HL-60 (cell line): ENCODE results near the gene HBG1.
"Not testable (repeated sequence)": the region's sequence is repeated elsewhere in the genome, so short reads cannot be mapped to it uniquely, and the experiment has no call there.

Experiments used
- DNase-seq, 2 experiments: peaks; one replicate each; pipeline ENCODE4 v3.0.0-alpha.2; 2010 to 2020; ENCODE audit warnings: low read depth in 1 of 2, low spot score in 1 of 2
- H3K27ac ChIP-seq: fragments of 250-450 bp; sonication (Bioruptor Pico); replicated peaks from 2 replicates; pipeline ENCODE4 v1.5.1; 2020; ENCODE audit warnings: mild to moderate bottlenecking, moderate library complexity
- H3K27me3 ChIP-seq: fragments of 250-450 bp; sonication (Bioruptor Pico); 2 replicates; pipeline ENCODE4 v1.5.1; 2021; ENCODE audit warnings: mild to moderate bottlenecking, moderate library complexity; ENCODE audit not compliant: insufficient read depth, poor library complexity, severe bottlenecking
- H3K4me3 ChIP-seq: replicated peaks from 2 replicates; pipeline ENCODE4 v1.5.1; 2011; ENCODE audit warnings: mild to moderate bottlenecking, control low read depth, low read length; ENCODE audit not compliant: insufficient read depth
- GABPA ChIP-seq: IDR thresholded peaks from 2 replicates; pipeline ENCODE4 v1.6.1; 2012; ENCODE audit warnings: low read depth
- POLR2AphosphoS5 ChIP-seq: IDR thresholded peaks from 2 replicates; pipeline ENCODE4 v1.6.1; 2012; ENCODE audit warnings: low read depth
- SPI1 ChIP-seq: IDR thresholded peaks from 2 replicates; pipeline ENCODE4 v1.6.1; 2012; ENCODE audit warnings: low read depth, mild to moderate bottlenecking, borderline replicate concordance
- TF ChIP-seq, protein P1 (sequence below): IDR thresholded peaks from one replicate; pipeline ENCODE4 v1.5.1; 2011; ENCODE audit warnings: low read length, control low read depth, inconsistent platforms; ENCODE audit not compliant: insufficient read depth
- TF ChIP-seq, protein P2 (sequence below): IDR thresholded peaks from 2 replicates; pipeline ENCODE4 v1.6.1; 2012; ENCODE audit warnings: low read depth; ENCODE audit not compliant: insufficient replicate concordance

Gene HBG1

DNA sequence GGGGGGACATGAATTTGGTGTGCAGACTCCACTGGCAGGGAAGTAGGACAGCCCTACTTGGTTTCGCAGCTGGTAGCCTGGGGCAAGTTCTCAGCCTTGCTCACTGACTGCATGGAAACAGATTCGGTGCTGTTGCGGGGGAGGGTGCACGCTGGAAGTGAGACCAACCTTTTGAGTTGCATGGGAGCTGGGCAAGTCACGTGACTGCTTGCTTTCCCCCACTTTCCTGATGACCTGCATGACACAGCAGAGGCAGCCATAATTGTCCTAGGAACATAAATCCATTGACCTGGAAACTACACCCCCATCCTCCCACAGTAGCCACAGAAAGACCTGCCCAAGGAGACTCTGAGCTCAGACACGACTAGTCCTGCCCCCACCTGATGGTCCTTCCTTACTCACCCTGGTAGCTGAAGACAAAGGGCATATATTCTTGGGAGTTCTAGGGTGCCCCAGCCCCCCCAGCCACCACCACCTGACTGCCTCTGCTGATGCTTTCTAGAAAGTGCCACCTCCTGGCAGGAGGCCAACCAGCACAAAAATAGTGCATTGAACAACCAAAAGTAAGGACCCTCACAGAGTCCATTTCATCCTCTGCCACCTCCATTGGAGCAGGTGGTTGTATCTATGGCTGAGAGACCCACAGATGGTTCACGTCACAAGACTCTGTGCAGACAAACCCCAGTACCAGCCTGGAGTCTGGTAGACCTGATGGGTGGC, 9.0 kb upstream of the HBG1 start:
- TF ChIP-seq GABPA: no peak
- TF ChIP-seq, protein P1, sequence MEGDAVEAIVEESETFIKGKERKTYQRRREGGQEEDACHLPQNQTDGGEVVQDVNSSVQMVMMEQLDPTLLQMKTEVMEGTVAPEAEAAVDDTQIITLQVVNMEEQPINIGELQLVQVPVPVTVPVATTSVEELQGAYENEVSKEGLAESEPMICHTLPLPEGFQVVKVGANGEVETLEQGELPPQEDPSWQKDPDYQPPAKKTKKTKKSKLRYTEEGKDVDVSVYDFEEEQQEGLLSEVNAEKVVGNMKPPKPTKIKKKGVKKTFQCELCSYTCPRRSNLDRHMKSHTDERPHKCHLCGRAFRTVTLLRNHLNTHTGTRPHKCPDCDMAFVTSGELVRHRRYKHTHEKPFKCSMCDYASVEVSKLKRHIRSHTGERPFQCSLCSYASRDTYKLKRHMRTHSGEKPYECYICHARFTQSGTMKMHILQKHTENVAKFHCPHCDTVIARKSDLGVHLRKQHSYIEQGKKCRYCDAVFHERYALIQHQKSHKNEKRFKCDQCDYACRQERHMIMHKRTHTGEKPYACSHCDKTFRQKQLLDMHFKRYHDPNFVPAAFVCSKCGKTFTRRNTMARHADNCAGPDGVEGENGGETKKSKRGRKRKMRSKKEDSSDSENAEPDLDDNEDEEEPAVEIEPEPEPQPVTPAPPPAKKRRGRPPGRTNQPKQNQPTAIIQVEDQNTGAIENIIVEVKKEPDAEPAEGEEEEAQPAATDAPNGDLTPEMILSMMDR: no peak
- no peak for TF ChIP-seq SPI1
- TF ChIP-seq POLR2AphosphoS5: no peak
- Histone ChIP-seq H3K4me3 (no peak overlapping the region), H3K27ac (no peak overlapping the region), H3K27me3 (no peaks in the 10 kb centered on the region)
- no peak for DNase-seq

DNA sequence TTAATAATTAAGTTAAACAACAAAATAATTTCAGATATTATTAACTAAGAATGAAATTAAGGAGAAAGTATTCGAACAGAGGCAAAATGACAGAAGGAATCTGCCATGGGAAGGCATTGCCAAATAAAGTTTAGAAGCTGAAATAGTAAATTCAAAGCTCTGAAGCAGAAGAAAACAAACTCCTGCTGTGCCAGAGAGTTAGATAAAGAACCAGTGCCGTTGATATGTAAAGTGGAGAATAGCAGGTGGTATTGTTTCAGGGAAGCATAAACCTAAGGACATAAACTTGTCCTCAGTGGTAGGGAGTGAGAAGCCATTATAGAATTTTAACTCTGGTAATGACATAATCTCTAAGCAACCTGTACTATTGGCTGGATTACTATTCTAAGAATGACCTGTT, 7.6 kb upstream of the HBG1 start:
- Histone ChIP-seq H3K4me3 (no peak overlapping the region), H3K27me3 (no peaks in the 10 kb centered on the region), H3K27ac (no peak overlapping the region)
- no peak for DNase-seq
- TF ChIP-seq POLR2AphosphoS5 (no peak), GABPA (no peak), SPI1 (no peak)
- TF ChIP-seq, protein P1: no peak
- TF ChIP-seq, protein P2, sequence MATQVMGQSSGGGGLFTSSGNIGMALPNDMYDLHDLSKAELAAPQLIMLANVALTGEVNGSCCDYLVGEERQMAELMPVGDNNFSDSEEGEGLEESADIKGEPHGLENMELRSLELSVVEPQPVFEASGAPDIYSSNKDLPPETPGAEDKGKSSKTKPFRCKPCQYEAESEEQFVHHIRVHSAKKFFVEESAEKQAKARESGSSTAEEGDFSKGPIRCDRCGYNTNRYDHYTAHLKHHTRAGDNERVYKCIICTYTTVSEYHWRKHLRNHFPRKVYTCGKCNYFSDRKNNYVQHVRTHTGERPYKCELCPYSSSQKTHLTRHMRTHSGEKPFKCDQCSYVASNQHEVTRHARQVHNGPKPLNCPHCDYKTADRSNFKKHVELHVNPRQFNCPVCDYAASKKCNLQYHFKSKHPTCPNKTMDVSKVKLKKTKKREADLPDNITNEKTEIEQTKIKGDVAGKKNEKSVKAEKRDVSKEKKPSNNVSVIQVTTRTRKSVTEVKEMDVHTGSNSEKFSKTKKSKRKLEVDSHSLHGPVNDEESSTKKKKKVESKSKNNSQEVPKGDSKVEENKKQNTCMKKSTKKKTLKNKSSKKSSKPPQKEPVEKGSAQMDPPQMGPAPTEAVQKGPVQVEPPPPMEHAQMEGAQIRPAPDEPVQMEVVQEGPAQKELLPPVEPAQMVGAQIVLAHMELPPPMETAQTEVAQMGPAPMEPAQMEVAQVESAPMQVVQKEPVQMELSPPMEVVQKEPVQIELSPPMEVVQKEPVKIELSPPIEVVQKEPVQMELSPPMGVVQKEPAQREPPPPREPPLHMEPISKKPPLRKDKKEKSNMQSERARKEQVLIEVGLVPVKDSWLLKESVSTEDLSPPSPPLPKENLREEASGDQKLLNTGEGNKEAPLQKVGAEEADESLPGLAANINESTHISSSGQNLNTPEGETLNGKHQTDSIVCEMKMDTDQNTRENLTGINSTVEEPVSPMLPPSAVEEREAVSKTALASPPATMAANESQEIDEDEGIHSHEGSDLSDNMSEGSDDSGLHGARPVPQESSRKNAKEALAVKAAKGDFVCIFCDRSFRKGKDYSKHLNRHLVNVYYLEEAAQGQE: no peak

DNA sequence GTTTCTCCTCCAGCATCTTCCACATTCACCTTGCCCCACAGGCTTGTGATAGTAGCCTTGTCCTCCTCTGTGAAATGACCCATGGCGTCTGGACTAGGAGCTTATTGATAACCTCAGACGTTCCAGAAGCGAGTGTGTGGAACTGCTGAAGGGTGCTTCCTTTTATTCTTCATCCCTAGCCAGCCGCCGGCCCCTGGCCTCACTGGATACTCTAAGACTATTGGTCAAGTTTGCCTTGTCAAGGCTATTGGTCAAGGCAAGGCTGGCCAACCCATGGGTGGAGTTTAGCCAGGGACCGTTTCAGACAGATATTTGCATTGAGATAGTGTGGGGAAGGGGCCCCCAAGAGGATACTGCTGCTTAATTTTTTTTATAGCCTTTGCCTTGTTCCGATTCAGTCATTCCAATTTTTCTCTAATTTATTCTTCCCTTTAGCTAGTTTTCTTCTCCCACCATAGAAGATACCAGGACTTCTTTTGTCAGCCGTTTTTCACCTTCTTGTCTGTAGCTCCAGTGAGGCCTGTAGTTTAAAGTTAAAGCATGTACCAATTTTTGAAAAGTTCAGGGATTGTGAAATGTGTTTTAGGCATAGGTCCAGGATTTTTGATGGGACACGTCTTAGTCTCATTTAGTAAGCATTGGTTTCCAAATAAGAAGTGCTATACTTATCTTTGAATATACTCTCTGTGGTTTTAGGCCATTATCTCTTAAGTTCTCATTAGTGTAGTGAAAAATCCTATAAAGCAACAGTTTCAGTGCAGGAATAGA, 5.2 kb upstream of the HBG1 start, which contains the start of gene HBG2:
TSS of gene HBG2 (minus strand) at position 136 of the 768 bp plus-strand sequence. CDS start at position 83, 53 bp downstream.
- H3K4me3 ChIP-seq, H3K27ac ChIP-seq, DNase-seq, H3K27me3 ChIP-seq: not testable (repeated sequence)

DNA sequence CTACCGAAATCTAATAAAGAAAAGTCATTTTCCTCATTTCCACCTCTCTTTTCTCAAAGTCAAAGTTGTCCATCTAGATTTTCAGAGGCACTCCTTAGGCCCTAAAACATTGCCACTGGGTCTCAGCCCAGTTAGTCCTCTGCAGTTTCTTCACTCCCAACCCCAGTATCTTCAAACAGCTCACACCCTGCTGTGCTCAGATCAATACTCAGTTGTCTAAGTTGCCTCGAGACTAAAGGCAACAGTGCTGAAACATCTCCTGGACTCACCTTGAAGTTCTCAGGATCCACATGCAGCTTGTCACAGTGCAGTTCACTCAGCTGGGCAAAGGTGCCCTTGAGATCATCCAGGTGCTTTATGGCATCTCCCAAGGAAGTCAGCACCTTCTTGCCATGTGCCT, 4.4 kb upstream of the HBG1 start:
- DNase-seq, H3K4me3 ChIP-seq: not testable (repeated sequence)

DNA sequence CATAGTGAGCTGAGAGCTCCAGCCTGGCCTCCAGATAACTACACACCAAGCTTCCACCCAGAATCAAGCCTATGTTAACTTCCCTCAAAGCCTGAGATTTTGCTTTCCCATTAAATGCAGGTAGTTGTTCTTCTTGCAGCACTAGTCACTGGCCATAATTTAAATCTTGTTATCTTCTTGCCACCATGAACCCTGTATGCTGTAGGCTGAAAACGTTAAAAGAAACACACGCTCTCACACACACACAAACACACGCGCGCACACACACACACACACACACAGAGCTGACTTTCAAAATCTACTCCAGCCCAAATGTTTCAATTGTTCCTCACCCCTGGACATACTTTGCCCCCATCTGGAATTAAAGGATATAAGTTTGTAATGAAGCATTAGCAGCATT, 3.8 kb upstream of the HBG1 start:
- H3K27ac ChIP-seq, DNase-seq, H3K4me3 ChIP-seq: not testable (repeated sequence)

More for the DNA sequence above, 4.4 kb upstream of the HBG1 start:
- not testable (repeated sequence) for H3K27ac ChIP-seq, H3K27me3 ChIP-seq

DNA sequence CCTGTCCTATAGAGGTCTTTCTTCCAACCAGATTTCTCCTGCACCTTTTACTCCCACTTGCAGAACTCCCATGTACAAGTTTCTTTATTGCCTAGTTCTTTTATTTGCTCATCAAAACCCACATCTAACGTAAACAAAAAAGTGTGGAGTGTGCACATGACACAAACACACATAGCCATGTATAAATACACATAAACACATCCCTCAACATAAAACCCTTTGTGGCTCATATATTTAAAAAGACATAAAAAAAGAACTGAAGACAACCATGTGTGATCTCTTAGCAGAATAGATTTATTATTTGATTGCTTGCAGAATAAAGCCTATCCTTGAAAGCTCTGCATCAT, 3.2 kb upstream of the HBG1 start:
- Histone ChIP-seq H3K27me3 (no peaks in the 10 kb centered on the region), H3K27ac (no peak overlapping the region), H3K4me3 (no peak overlapping the region)
- DNase-seq: no peak
- TF ChIP-seq, protein P2: no peak
- TF ChIP-seq, protein P1: no peak
- no peak for TF ChIP-seq POLR2AphosphoS5
- no peak for TF ChIP-seq SPI1
- no peak for TF ChIP-seq GABPA

More for the DNA sequence above, 3.8 kb upstream of the HBG1 start:
- H3K27me3 ChIP-seq: not testable (repeated sequence)
